Colonic mucosa (tissue), 4 donors: ENCODE data around the gene LRRC72. TPM values are rescaled to one million over a fixed set of nuclear protein-coding genes. Genes with fewer than 3 reads are reported as not detected.

Experiments used
- DNase-seq: peaks from one replicate; pipeline ENCODE4 v3.0.0-alpha.2; 2020
- H3K27ac ChIP-seq: fragments of 200-600 bp; one replicate; pipeline ENCODE4 v1.8.0; 2021
- H3K27me3 ChIP-seq: fragments of 200-600 bp; one replicate; pipeline ENCODE4 v1.8.0; 2021
- H3K36me3 ChIP-seq: fragments of 200-600 bp; one replicate; pipeline ENCODE4 v1.8.0; 2021
- H3K4me1 ChIP-seq: fragments of 200-600 bp; one replicate; pipeline ENCODE4 v1.8.0; 2021; ENCODE audit warnings: mild to moderate bottlenecking
- H3K4me3 ChIP-seq: fragments of 200-600 bp; one replicate; pipeline ENCODE4 v1.8.0; 2021
- H3K9ac ChIP-seq, 2 donors: one replicate each; pipeline ENCODE4 v1.7.0; 2013; ENCODE audit warnings: control low read depth in 2 of 2, low read depth in 2 of 2, low read length in 2 of 2
- H3K9me3 ChIP-seq: fragments of 200-600 bp; one replicate; pipeline ENCODE4 v1.8.0; 2021
- CTCF ChIP-seq: fragments of 200-600 bp; IDR thresholded peaks from one replicate; pipeline ENCODE4 v1.8.0; 2022; ENCODE audit warnings: antibody characterized with exemption, mild to moderate bottlenecking
- intact Hi-C: fragments of 100-400 bp; cut with DNase I; formaldehyde crosslinking; loops from one replicate; pipeline ENCODE4 v1.14.1; 2022
- total RNA-seq, 2 donors: library from RNA; stranded (reverse); fragmentation: NEBNext Ultra II Directional in 1 of 2; extraction: Animal tissue kit (Norgen Biotek cat#: 25700) in 1 of 2; gene quantifications; one replicate each; pipeline ENCODE4 v1.2.1, GENCODE V29; 2021
- donor health status: healthy.
- donor health status: DM: no; HTN: no; CAD: no.
- donor health status: DM: no; HTN: no; CAD: no.

LRRC72 gene
- total RNA-seq, 2 donors from 2014 or later: not detected

GRCh38 chr7:16492513-16493062 lies 34.0 kb upstream of the LRRC72 start:
- no peak for TF ChIP-seq CTCF
- peak overlapping the region; percentile 3 for H3K27ac ChIP-seq
- no peaks in the 10 kb centered on the region for H3K36me3 ChIP-seq
- DNase-seq: no peak
- no peak overlapping the region for H3K9ac ChIP-seq
- no peak overlapping the region for H3K4me3 ChIP-seq
- intact Hi-C loops: no loop called here
- no peaks in the 10 kb centered on the region for H3K4me1 ChIP-seq
- no peaks in the 10 kb centered on the region for H3K27me3 ChIP-seq
- H3K9me3 ChIP-seq: no peaks in the 10 kb centered on the region

DNA sequence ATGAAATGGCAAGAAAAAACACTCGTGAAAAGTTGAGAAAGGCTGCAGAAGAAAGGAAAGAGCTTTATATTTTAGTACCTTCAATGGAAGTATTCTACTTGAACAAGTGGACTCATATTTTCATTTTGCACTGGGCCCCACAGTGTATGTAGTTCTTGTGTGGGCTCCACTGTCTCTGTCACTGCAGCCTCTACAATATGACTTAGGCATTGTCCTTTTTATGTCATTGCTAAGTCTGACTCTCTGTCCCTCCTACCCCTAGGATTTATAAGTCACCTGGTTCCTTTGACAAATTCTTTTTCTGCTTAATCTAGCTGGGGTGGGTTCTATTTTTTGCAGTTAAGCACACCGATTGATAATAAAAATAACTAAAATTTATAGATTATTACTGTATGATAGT lies 33.4 kb upstream of the LRRC72 start:
- Histone ChIP-seq H3K4me1 (no peaks in the 10 kb centered on the region), H3K27me3 (no peaks in the 10 kb centered on the region), H3K4me3 (no peak overlapping the region), H3K27ac (no peak overlapping the region), H3K9ac (no peak overlapping the region), H3K36me3 (no peaks in the 10 kb centered on the region), H3K9me3 (no peaks in the 10 kb centered on the region)
- DNase-seq: no peak
- TF ChIP-seq CTCF: no peak
- intact Hi-C loops: no loop called here

- H3K4me3 ChIP-seq: no peak overlapping the region
- no peaks in the 10 kb centered on the region for H3K9me3 ChIP-seq
- intact Hi-C loops: no loop called here
- no peak overlapping the region for H3K9ac ChIP-seq
- no peak for DNase-seq
- H3K4me1 ChIP-seq: no peaks in the 10 kb centered on the region
- no peak for TF ChIP-seq CTCF
- no peak overlapping the region for H3K27ac ChIP-seq
- no peaks in the 10 kb centered on the region for H3K27me3 ChIP-seq
- no peaks in the 10 kb centered on the region for H3K36me3 ChIP-seq
Measured at GRCh38 chr7:16494551-16494950, 32.1 kb upstream of the LRRC72 start.

GRCh38 chr7:16494955-16495719 lies 31.5 kb upstream of the LRRC72 start:
- no peak for DNase-seq
- intact Hi-C loops: no loop called here
- no peak overlapping the region for H3K9ac ChIP-seq
- no peak overlapping the region for H3K4me3 ChIP-seq
- TF ChIP-seq CTCF: no peak
- H3K4me1 ChIP-seq: no peaks in the 10 kb centered on the region
- no peaks in the 10 kb centered on the region for H3K9me3 ChIP-seq
- H3K36me3 ChIP-seq: no peaks in the 10 kb centered on the region
- no peak overlapping the region for H3K27ac ChIP-seq
- no peaks in the 10 kb centered on the region for H3K27me3 ChIP-seq

DNA sequence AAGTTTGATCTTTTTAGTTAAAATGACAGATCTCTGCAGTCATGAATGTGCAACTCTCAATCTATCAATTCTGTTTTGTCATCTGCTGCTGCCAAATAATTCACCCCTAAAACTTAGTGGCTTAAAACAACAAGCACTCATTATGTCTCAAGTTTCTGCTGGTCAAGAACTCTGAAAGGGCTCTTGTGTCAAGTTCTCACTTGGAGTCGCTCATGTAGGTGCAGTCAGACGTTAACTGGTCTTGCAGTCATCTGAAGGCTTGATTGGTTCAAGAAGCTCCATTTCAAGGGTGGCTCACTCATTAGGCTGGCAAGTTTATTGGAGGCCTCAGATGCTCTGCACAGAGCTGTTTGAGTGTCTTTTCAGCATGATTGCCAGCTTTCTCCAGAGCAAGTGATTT lies 28.5 kb upstream of the LRRC72 start:
- intact Hi-C loops: no loop called here
- H3K9me3 ChIP-seq: no peaks in the 10 kb centered on the region
- no peaks in the 10 kb centered on the region for H3K27me3 ChIP-seq
- no peak for TF ChIP-seq CTCF
- H3K27ac ChIP-seq: no peak overlapping the region
- DNase-seq: no peak
- H3K4me3 ChIP-seq: no peak overlapping the region
- no peak overlapping the region for H3K9ac ChIP-seq
- H3K4me1 ChIP-seq: no peaks in the 10 kb centered on the region
- H3K36me3 ChIP-seq: no peaks in the 10 kb centered on the region
